DOHH2 (cell line): ENCODE results near the gene TUB.

ENCODE experiments used
- CTCF ChIP-seq: fragments of 200-600 bp; sonication (generic); IDR thresholded peaks from one replicate; pipeline ENCODE4 v1.5.1; 2014; ENCODE audit warnings: antibody characterized with exemption, mild to moderate bottlenecking, low read depth, low read length; ENCODE audit not compliant: poor library complexity, severe bottlenecking
- EZH2phosphoT487 ChIP-seq: fragments of 200-600 bp; sonication (generic); IDR thresholded peaks from 2 replicates; pipeline ENCODE4 v1.6.1; 2017; ENCODE audit warnings: borderline replicate concordance, mild to moderate bottlenecking, antibody characterized with exemption, low read length, moderate library complexity, mixed read lengths

GRCh38 chr11:8069771-8070170, 11.2 kb upstream of the TUB start:
- TF ChIP-seq CTCF (no peak), EZH2phosphoT487 (no peak)
